OCI-LY3 (cell line): ENCODE results near the gene IGFBP4.

Experiments used
- H2AFZ ChIP-seq: fragments of 200-600, 300-600 bp; shearing (Covaris generic); 2 replicates; pipeline ENCODE4 v1.6.0; 2014; ENCODE audit warnings: antibody characterized with exemption, low read depth, low read length
- H3K27ac ChIP-seq: fragments of 200-600, 300-600 bp; sonication (generic); 2 replicates; pipeline ENCODE4 v1.5.1; 2014; ENCODE audit warnings: mild to moderate bottlenecking, low read length, moderate library complexity, mixed read lengths
- H3K27me3 ChIP-seq: fragments of 200-600, 300-600 bp; sonication (generic); 2 replicates; pipeline ENCODE4 v1.6.1; 2014; ENCODE audit warnings: low read depth, low read length, mixed read lengths
- H3K36me3 ChIP-seq: fragments of 200-600, 300-600 bp; sonication (generic); replicated peaks from 2 replicates; pipeline ENCODE3; 2014; ENCODE audit warnings: low read depth, low read length, mixed read lengths
- H3K4me1 ChIP-seq: fragments of 300-600, 200-600 bp; sonication (generic); 2 replicates; pipeline ENCODE4 v1.6.1; 2014; ENCODE audit warnings: low read length, mixed read lengths
- H3K4me2 ChIP-seq: fragments of 200-600, 300-600 bp; sonication (generic); 2 replicates; pipeline ENCODE4 v1.6.1; 2014; ENCODE audit warnings: low read length, mixed read lengths
- H3K4me3 ChIP-seq: fragments of 300-600, 200-600 bp; sonication (generic); 2 replicates; pipeline ENCODE4 v1.5.1; 2014; ENCODE audit warnings: antibody characterized with exemption, mild to moderate bottlenecking, low read length, moderate library complexity
- H3K79me2 ChIP-seq: fragments of 300-600, 200-600 bp; shearing (Covaris generic); 2 replicates; pipeline ENCODE4 v1.6.1; 2014; ENCODE audit warnings: mild to moderate bottlenecking, low read length, mixed read lengths
- H3K9ac ChIP-seq: fragments of 300-600, 200-600 bp; shearing (Covaris generic); 2 replicates; pipeline ENCODE4 v1.6.0; 2014; ENCODE audit warnings: mild to moderate bottlenecking, low read length, moderate library complexity
- H3K9me3 ChIP-seq: fragments of 200-600, 300-600 bp; shearing (Covaris generic); 2 replicates; pipeline ENCODE4 v1.6.1; 2014; ENCODE audit warnings: low read length, mixed read lengths; ENCODE audit not compliant: insufficient read depth
- H4K20me1 ChIP-seq: fragments of 200-600, 300-600 bp; sonication (generic); 2 replicates; pipeline ENCODE4 v1.6.1; 2016; ENCODE audit warnings: low read length, mixed read lengths; ENCODE audit not compliant: insufficient read depth
- EZH2phosphoT487 ChIP-seq: fragments of 200-600 bp; shearing (Covaris generic); IDR thresholded peaks from 2 replicates; pipeline ENCODE4 v1.6.1; 2018; ENCODE audit warnings: antibody characterized with exemption, mixed run types, low read depth
- TF ChIP-seq, protein P1 (sequence below): fragments of 200-600, 300-600 bp; sonication (generic); IDR thresholded peaks from 2 replicates; pipeline ENCODE4 v1.5.1; 2014; ENCODE audit warnings: antibody characterized with exemption, low read length, low read depth

IGFBP4 gene

DNA sequence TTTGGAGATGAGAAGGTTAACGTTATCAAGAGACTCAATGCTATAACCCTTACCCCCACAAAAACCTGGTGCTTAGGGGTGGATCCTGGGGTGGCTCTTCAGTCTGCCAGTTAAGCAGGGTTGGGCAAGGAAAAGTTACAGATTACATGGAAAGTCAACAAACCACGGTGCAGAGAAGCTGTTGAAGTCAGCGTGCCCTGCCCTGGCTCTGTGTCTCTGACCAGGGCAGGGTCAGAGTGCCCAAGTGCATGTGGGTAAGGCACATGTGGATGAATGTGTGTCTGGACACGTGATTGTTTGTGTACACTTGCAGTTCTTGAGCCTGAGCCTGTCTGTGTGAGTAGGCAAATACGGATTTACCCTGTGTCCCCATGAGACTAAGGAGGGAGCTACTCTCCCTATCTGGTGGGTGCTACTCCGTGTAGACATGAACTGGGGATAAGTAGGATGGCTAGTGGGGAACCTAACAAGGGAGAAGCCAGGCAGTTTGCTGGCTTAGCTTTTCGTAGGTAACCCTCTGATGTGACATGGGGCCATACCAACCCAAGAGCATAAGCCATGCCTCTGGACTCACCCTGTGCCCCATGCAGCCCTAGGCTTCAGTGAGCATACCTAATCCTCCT, 5.5 kb downstream of the IGFBP4 start:
- Histone ChIP-seq H3K9ac (no peak overlapping the region), H3K36me3 (peaks cover 22% of the 10 kb centered on the region), H2AFZ (no peak overlapping the region), H3K4me3 (no peak overlapping the region), H3K27ac (no peak overlapping the region), H3K27me3 (no peaks in the 10 kb centered on the region), H3K9me3 (no peaks in the 10 kb centered on the region), H4K20me1 (peaks cover 20% of the 10 kb centered on the region), H3K4me1 (peaks cover 15% of the 10 kb centered on the region), H3K4me2 (no peak overlapping the region), H3K79me2 (peaks cover 61% of the 10 kb centered on the region)
- no peak for TF ChIP-seq EZH2phosphoT487
- TF ChIP-seq, protein P1, sequence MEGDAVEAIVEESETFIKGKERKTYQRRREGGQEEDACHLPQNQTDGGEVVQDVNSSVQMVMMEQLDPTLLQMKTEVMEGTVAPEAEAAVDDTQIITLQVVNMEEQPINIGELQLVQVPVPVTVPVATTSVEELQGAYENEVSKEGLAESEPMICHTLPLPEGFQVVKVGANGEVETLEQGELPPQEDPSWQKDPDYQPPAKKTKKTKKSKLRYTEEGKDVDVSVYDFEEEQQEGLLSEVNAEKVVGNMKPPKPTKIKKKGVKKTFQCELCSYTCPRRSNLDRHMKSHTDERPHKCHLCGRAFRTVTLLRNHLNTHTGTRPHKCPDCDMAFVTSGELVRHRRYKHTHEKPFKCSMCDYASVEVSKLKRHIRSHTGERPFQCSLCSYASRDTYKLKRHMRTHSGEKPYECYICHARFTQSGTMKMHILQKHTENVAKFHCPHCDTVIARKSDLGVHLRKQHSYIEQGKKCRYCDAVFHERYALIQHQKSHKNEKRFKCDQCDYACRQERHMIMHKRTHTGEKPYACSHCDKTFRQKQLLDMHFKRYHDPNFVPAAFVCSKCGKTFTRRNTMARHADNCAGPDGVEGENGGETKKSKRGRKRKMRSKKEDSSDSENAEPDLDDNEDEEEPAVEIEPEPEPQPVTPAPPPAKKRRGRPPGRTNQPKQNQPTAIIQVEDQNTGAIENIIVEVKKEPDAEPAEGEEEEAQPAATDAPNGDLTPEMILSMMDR: no peak

DNA sequence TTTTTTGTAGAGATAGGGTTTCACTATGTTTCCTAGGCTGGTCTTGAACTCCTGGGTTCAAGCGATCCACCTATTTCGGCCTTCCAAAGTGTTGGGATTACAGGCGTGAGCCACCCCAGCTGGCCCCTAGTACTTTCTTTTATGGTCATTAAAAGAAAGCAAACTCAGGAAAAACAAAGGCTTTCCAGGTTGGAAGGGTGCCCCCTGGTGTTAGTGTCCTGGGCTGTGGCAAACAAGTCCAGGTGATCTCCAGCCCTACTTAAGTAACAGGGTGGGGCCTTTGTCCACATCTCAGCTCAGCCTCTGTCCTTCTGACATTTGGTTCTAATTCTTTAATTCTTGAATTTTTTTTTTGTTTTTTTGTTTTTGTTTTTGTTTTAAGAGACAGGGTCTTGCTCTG, 6.9 kb downstream of the IGFBP4 start:
- peaks cover 12% of the 10 kb centered on the region for H3K4me1 ChIP-seq
- no peak overlapping the region for H3K4me2 ChIP-seq
- TF ChIP-seq EZH2phosphoT487: no peak
- TF ChIP-seq, protein P1: peak; percentile 63

DNA sequence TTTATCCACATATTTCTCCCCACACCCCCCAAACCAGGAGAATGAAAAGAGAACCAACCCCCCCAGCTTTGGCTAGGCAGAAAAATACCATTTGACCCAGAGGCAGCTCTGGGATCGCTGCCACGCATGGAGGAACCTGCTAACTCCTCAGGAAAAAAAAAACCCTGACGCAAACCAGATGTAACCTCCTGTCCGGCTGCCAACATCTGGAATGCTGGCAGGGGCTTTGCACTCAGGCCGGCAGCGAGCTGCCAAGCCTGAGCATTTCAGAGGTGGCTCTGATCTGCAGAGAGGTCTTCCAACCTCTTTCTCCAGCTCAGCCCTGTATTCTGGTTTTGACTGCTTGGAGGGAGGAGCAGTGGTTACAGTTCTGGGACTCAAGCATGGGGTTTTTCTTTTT, 8.2 kb downstream of the IGFBP4 start:
- H2AFZ ChIP-seq: no peak overlapping the region
- TF ChIP-seq, protein P1: no peak
- no peak for TF ChIP-seq EZH2phosphoT487
- no peak overlapping the region for H3K4me2 ChIP-seq
- H3K27me3 ChIP-seq: no peaks in the 10 kb centered on the region
- peaks cover 5% of the 10 kb centered on the region; the same call in 1 of the 2 replicates for H3K4me1 ChIP-seq
- H4K20me1 ChIP-seq: peaks cover 20% of the 10 kb centered on the region
- H3K79me2 ChIP-seq: peaks cover 35% of the 10 kb centered on the region
- no peaks in the 10 kb centered on the region for H3K9me3 ChIP-seq
- H3K27ac ChIP-seq: no peak overlapping the region
- no peak overlapping the region for H3K9ac ChIP-seq
- no peak overlapping the region for H3K4me3 ChIP-seq
- peaks cover 32% of the 10 kb centered on the region for H3K36me3 ChIP-seq

More for the DNA sequence above, 6.9 kb downstream of the IGFBP4 start:
- Histone ChIP-seq H3K27me3 (no peaks in the 10 kb centered on the region), H3K79me2 (peaks cover 47% of the 10 kb centered on the region), H2AFZ (no peak overlapping the region), H3K9me3 (no peaks in the 10 kb centered on the region), H3K4me3 (no peak overlapping the region), H4K20me1 (peaks cover 20% of the 10 kb centered on the region), H3K27ac (no peak overlapping the region), H3K36me3 (peaks cover 32% of the 10 kb centered on the region), H3K9ac (no peak overlapping the region)

DNA sequence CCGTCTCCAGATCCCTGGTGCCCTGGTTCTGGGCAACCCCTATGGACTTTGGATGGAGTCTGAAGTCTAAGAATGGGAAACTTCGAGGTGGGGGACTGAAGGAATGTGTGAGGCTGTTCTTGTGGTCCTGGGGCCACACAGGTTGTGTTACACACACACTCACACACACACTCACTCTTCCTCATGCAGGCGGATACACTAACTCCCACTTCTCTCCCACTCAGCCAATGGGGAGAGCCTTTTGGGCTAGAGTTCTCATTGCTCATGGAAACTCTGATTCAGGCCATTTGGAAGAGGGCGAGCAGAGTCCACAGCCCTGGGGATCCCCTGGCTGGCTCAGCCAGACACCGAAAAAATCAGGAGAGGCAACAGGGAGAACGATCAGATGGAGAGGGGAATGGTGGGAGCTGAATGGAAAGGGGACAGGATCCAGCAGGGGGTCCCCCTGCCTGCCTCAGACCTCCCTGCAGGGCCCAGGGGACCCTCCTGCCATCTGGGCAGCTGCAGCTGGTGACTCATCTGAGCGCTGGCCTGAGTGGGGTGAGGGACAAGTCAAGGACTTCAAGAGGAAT, 9.1 kb downstream of the IGFBP4 start:
- no peak overlapping the region for H3K4me2 ChIP-seq
- peaks cover 26% of the 10 kb centered on the region for H3K79me2 ChIP-seq
- no peak overlapping the region for H2AFZ ChIP-seq
- no peak overlapping the region for H3K9ac ChIP-seq
- H3K9me3 ChIP-seq: no peaks in the 10 kb centered on the region
- no peaks in the 10 kb centered on the region for H3K27me3 ChIP-seq
- H3K36me3 ChIP-seq: peaks cover 33% of the 10 kb centered on the region
- H3K4me1 ChIP-seq: peaks cover 5% of the 10 kb centered on the region; the same call in 1 of the 2 replicates
- peaks cover 20% of the 10 kb centered on the region for H4K20me1 ChIP-seq
- H3K4me3 ChIP-seq: no peak overlapping the region
- no peak overlapping the region for H3K27ac ChIP-seq
- TF ChIP-seq, protein P1: no peak
- no peak for TF ChIP-seq EZH2phosphoT487
